ENCODE measurements around the gene PGF. TPM values are rescaled to one million over a fixed set of nuclear protein-coding genes. Genes with fewer than 3 reads are reported as not detected.
A peak's percentile ranks its signal among the peaks of the same experiment; 100 is the strongest.

The PGF gene
- total and polyA plus RNA-seq, 2 of the 13 experiments (the other 11 are each of a cell fraction or from before 2014, with no cell fraction given), result 10.7 to 27.5 TPM

- TF ChIP-seq RERE (CRISPR knock-in tag; IDR thresholded peaks at IDR 0.05; ENCODE audit: low read depth) (no peak), NFKB2 (CRISPR knock-in tag; IDR thresholded peaks at IDR 0.05; ENCODE audit: borderline replicate concordance) (peak; percentile 51; the same call in 1 of the 2 replicates), GABPA (IDR thresholded peaks at IDR 0.05; ENCODE audit: low read depth, low read length) (no peak), GABPA (CRISPR knock-in tag; IDR thresholded peaks at IDR 0.05; ENCODE audit: low read depth) (0 out of 2 replicates have a peak, but pooled peaks have one; percentile 26), ZNF333 (CRISPR knock-in tag; IDR thresholded peaks at IDR 0.05; ENCODE audit: borderline replicate concordance) (no peak), RFXAP (CRISPR knock-in tag; IDR thresholded peaks at IDR 0.05; ENCODE audit: borderline replicate concordance) (no peak), ATAD3A (CRISPR knock-in tag; IDR thresholded peaks at IDR 0.05) (no peak), PAF1 (CRISPR knock-in tag; IDR thresholded peaks at IDR 0.05) (no peak), GATAD1 (CRISPR knock-in tag; IDR thresholded peaks at IDR 0.05) (no peak), PCBP2 (optimal IDR thresholded peaks at IDR 0.05; ENCODE audit: low read depth, low read length, poor library complexity, severe bottlenecking) (no peak), TOE1 (CRISPR knock-in tag; IDR thresholded peaks at IDR 0.05) (no peak), PHF21A (CRISPR knock-in tag; IDR thresholded peaks at IDR 0.05) (peak; percentile 43; the same call in 1 of the 2 replicates), SRSF4 (IDR thresholded peaks at IDR 0.05; ENCODE audit: low read depth, low read length, poor library complexity, severe bottlenecking) (no peak), ETV5 (CRISPR knock-in tag; IDR thresholded peaks at IDR 0.05; ENCODE audit: borderline replicate concordance) (no peak; the same call in 1 of the 2 replicates), ZBTB2 (CRISPR knock-in tag; IDR thresholded peaks at IDR 0.05; ENCODE audit: low read depth) (no peak), HIVEP1 (CRISPR knock-in tag; IDR thresholded peaks at IDR 0.05) (peak; percentile 80), ZNF7 (CRISPR knock-in tag; IDR thresholded peaks at IDR 0.05) (no peak), SNAPC2 (CRISPR knock-in tag; IDR thresholded peaks at IDR 0.05) (peak; percentile 10; the same call in 1 of the 2 replicates), SKI (IDR thresholded peaks at IDR 0.05; ENCODE audit: partially characterized antibody) (no peak), RARA (CRISPR knock-in tag; IDR thresholded peaks at IDR 0.05) (peak; percentile 72), MAFF (IDR thresholded peaks at IDR 0.05; ENCODE audit: low read depth, low read length) (no peak), ELF3 (CRISPR knock-in tag; IDR thresholded peaks at IDR 0.05) (no peak), PATZ1 (CRISPR knock-in tag; IDR thresholded peaks at IDR 0.05) (peak; percentile 89)
Observed at GRCh38 chr14:74954232-74954946, 1.0 kb downstream of the PGF start (continued).
